Mesenchymal stem cell (in vitro differentiated cells and primary cell): ENCODE measurements around the gene SURF2.

Experiments
- DNase-seq: peaks from one replicate; pipeline ENCODE4 v3.0.0-alpha.2; 2013
- H2AFZ ChIP-seq: one replicate; pipeline ENCODE4 v1.6.1; 2013; ENCODE audit warnings: low read depth, mild to moderate bottlenecking, control low read depth, inconsistent platforms, low read length, moderate library complexity
- H2AK5ac ChIP-seq: 2 replicates; pipeline ENCODE4 v1.6.1; 2013; ENCODE audit warnings: low read length, moderate library complexity, mild to moderate bottlenecking, inconsistent platforms; ENCODE audit not compliant: severe bottlenecking
- H2BK120ac ChIP-seq: one replicate; pipeline ENCODE4 v1.6.1; 2013; ENCODE audit warnings: low read depth, mild to moderate bottlenecking, inconsistent platforms, low read length, moderate library complexity
- H2BK12ac ChIP-seq, 2 experiments: one replicate each; pipeline ENCODE4 v1.6.1; 2013; ENCODE audit warnings: inconsistent platforms in 2 of 2, low read length in 2 of 2, mild to moderate bottlenecking in 2 of 2, moderate library complexity in 2 of 2, control low read depth in 1 of 2
- H2BK15ac ChIP-seq: one replicate; pipeline ENCODE4 v1.6.1; 2013; ENCODE audit warnings: mild to moderate bottlenecking, low read depth, inconsistent platforms; ENCODE audit not compliant: poor library complexity, severe bottlenecking
- H2BK5ac ChIP-seq: 2 replicates; pipeline ENCODE4 v1.6.1; 2013; ENCODE audit warnings: low read depth, mild to moderate bottlenecking, low read length, control low read depth, inconsistent platforms; ENCODE audit not compliant: poor library complexity, severe bottlenecking
- H3K14ac ChIP-seq, 2 experiments: one replicate each; pipeline ENCODE4 v1.6.1; 2013; ENCODE audit warnings: inconsistent platforms in 2 of 2, low read length in 2 of 2, control low read depth in 1 of 2, mild to moderate bottlenecking in 1 of 2, moderate library complexity in 1 of 2
- H3K18ac ChIP-seq, 2 experiments: one replicate each; pipeline ENCODE4 v1.6.1; 2013; ENCODE audit warnings: inconsistent platforms in 2 of 2, low read length in 2 of 2, control low read depth in 1 of 2, low read depth in 1 of 2, mild to moderate bottlenecking in 1 of 2
- H3K23ac ChIP-seq, 2 experiments: one replicate each; pipeline ENCODE4 v1.6.1; 2013; ENCODE audit warnings: inconsistent platforms in 2 of 2, low read length in 2 of 2, mild to moderate bottlenecking in 2 of 2, moderate library complexity in 2 of 2, control low read depth in 1 of 2
- H3K27ac ChIP-seq: 2 replicates; pipeline ENCODE4 v1.5.1; 2013; ENCODE audit warnings: mild to moderate bottlenecking, moderate library complexity, low read length, control low read depth, inconsistent platforms; ENCODE audit not compliant: poor library complexity, severe bottlenecking
- H3K27me3 ChIP-seq, 2 experiments: 2 replicates each; pipeline versions ENCODE4 v1.6.1 to v1.7.0; 2013; ENCODE audit warnings: low read length in 2 of 2, mild to moderate bottlenecking in 2 of 2, moderate library complexity in 2 of 2, control low read depth in 1 of 2, inconsistent platforms in 1 of 2; ENCODE audit not compliant: control insufficient read depth in 1 of 2, insufficient read depth in 1 of 2
- H3K36me3 ChIP-seq, 2 experiments: 2 replicates each; pipeline versions ENCODE4 v1.6.1 to v1.7.0; 2013; ENCODE audit warnings: low read length in 2 of 2, control low read depth in 1 of 2, inconsistent platforms in 1 of 2, low read depth in 1 of 2, mild to moderate bottlenecking in 1 of 2; ENCODE audit not compliant: insufficient read depth in 2 of 2, control insufficient read depth in 1 of 2
- H3K4ac ChIP-seq, 2 experiments: one replicate each; pipeline ENCODE4 v1.6.1; 2013; ENCODE audit warnings: inconsistent platforms in 2 of 2, low read length in 2 of 2, mild to moderate bottlenecking in 2 of 2, moderate library complexity in 2 of 2, control low read depth in 1 of 2, low read depth in 1 of 2
- H3K4me1 ChIP-seq: 2 replicates; pipeline ENCODE4 v1.6.1; 2013; ENCODE audit warnings: low read depth, low read length, control low read depth; ENCODE audit not compliant: control insufficient read depth, insufficient read depth
- H3K4me2 ChIP-seq: 2 replicates; pipeline ENCODE4 v1.6.1; 2013; ENCODE audit warnings: low read length, mild to moderate bottlenecking, inconsistent platforms; ENCODE audit not compliant: poor library complexity, severe bottlenecking
- H3K4me3 ChIP-seq, 2 experiments: 2 replicates each; pipeline versions ENCODE4 v1.5.1 to v1.7.0; 2013; ENCODE audit warnings: low read length in 2 of 2, mild to moderate bottlenecking in 2 of 2, control low read depth in 1 of 2, low read depth in 1 of 2; ENCODE audit not compliant: insufficient read depth in 1 of 2
- H3K79me1 ChIP-seq: replicated peaks from 2 replicates; pipeline ENCODE4 v1.6.1; 2013; ENCODE audit warnings: mild to moderate bottlenecking, control low read depth, low read length, inconsistent platforms; ENCODE audit not compliant: poor library complexity, severe bottlenecking
- H3K9ac ChIP-seq: 2 replicates; pipeline ENCODE4 v1.7.0; 2013; ENCODE audit warnings: mild to moderate bottlenecking, low read length, moderate library complexity
- H3K9me3 ChIP-seq: 2 replicates; pipeline ENCODE4 v1.7.0; 2013; ENCODE audit warnings: mild to moderate bottlenecking, low read length; ENCODE audit not compliant: control insufficient read depth
- H4K8ac ChIP-seq: one replicate; pipeline ENCODE4 v1.6.1; 2013; ENCODE audit warnings: inconsistent platforms, mild to moderate bottlenecking, low read length, moderate library complexity
- H4K91ac ChIP-seq: one replicate; pipeline ENCODE4 v1.6.1; 2013; ENCODE audit warnings: mild to moderate bottlenecking, low read length, inconsistent platforms
- WGBS: methylation state at CpG from one replicate; pipeline ENCODE4 v1.1.7; 2013; ENCODE audit warnings: mixed read lengths; 5-methylcytosine and 5-hydroxymethylcytosine counted together

The SURF2 gene

DNA sequence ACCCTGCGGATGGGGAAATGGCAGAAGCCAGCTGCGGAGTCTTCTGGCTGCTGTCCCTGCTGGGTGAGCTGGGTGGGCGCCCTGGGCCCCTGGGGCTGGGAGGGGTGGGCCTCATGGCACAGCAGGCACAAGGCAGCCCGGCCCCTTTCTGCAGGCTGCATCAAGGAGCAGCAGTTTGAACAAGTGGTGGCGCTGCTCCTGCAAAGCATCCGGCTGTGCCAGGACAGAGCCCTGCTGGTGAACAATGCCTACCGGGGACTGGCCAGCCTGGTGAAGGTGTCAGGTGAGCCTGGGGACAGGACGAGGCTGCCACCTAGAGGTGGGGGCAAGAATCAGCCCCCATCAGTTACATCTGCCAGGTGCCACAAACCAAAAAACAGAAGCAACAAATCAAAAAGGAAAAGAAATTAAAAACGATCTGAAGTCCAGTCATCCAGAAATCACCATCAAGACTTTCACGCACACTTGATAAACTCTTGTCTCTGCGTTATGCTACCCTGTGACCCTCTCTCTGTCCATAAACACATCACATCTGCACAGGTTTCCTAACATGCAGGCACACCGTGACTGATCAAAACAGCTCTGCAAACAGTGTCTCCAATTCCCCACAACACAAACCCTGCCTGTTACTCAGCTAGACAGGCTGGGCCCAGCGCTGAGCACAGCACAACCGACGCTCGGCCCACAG lies 47.6 kb downstream of the SURF2 start:
- H3K36me3 ChIP-seq, result peaks cover 36 to 77% of the 10 kb centered on the region in 2 experiments
- H3K79me1 ChIP-seq, result peaks cover 10% of the 10 kb centered on the region

DNA sequence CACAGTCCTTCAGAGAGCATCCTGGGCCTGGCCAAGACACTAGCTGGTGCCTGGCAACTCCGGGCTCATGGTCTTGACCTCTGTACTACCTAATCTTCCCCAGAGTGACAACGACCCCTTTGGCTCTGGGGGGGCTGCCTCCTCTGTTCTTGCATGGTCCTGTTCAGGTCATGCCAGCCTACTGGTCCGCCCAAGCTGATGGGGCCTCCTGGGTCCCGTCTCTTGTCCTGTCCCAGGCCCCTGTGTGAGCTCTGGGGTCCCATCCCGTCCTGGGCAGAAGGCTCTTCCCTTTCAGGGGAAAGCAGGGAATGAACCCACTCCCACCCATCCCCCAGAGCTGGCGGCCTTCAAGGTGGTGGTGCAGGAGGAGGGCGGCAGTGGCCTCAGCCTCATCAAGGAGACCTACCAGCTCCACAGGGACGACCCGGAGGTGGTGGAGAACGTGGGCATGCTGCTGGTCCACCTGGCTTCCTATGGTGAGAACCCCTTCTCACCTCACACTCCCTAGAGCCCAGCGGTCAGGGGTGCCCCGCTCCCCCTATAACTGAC lies 48.2 kb downstream of the SURF2 start:
- DNase-seq, result no peak
- Histone ChIP-seq H2BK120ac (no peak overlapping the region), H3K14ac (no peak overlapping the region), H2BK5ac (no peak overlapping the region), H3K27ac (no peak overlapping the region), H2AFZ (no peak overlapping the region), H3K27me3 (no peaks in the 10 kb centered on the region), H3K4me1 (peaks cover 7% of the 10 kb centered on the region), H4K91ac (no peak overlapping the region), H3K4me3 (no peak overlapping the region), H2BK15ac (no peak overlapping the region), H3K79me1 (peaks cover 10% of the 10 kb centered on the region), H3K18ac (no peak overlapping the region), H2BK12ac (no peak overlapping the region), H3K4me2 (no peak overlapping the region), H4K8ac (no peak overlapping the region), H3K9ac (no peak overlapping the region), H2AK5ac (no peak overlapping the region), H3K9me3 (no peaks in the 10 kb centered on the region), H3K36me3 (peaks cover 42 to 78% of the 10 kb centered on the region in 2 experiments), H3K23ac (no peak overlapping the region), H3K4ac (no peak overlapping the region)
- 96% methylated on average over 11 of the region's 12 CpGs for WGBS

More for the DNA sequence above, 47.6 kb downstream of the SURF2 start:
- peak; percentile 7 for DNase-seq
- 87% methylated on average over 16 of the region's 16 CpGs for WGBS
- Histone ChIP-seq H2AK5ac (no peak overlapping the region), H3K4me3 (no peak overlapping the region), H3K14ac (no peak overlapping the region), H3K9me3 (no peaks in the 10 kb centered on the region), H2BK120ac (no peak overlapping the region), H3K18ac (no peak overlapping the region), H3K23ac (no peak overlapping the region), H3K4me2 (no peak overlapping the region), H3K27me3 (no peaks in the 10 kb centered on the region), H4K91ac (no peak overlapping the region), H2BK12ac (no peak overlapping the region), H3K4me1 (peaks cover 7% of the 10 kb centered on the region), H3K9ac (no peak overlapping the region), H2AFZ (no peak overlapping the region), H4K8ac (no peak overlapping the region), H2BK5ac (no peak overlapping the region), H3K27ac (no peak overlapping the region), H2BK15ac (no peak overlapping the region), H3K4ac (no peak overlapping the region)

GRCh38 chr9:133405508-133406438 lies 49.4 kb downstream of the SURF2 start:
- peaks cover 54 to 80% of the 10 kb centered on the region in 2 experiments for H3K36me3 ChIP-seq
- H4K91ac ChIP-seq, result no peak overlapping the region
- H3K27ac ChIP-seq, result no peak overlapping the region
- 77% methylated on average over 17 of the region's 19 CpGs for WGBS
- no peak overlapping the region for H2BK12ac ChIP-seq
- peaks cover 7% of the 10 kb centered on the region for H3K4me1 ChIP-seq
- H2BK120ac ChIP-seq, result no peak overlapping the region
- H3K79me1 ChIP-seq, result peaks cover 18% of the 10 kb centered on the region
- H2BK15ac ChIP-seq, result no peak overlapping the region
- H2AK5ac ChIP-seq, result no peak overlapping the region
- no peak overlapping the region for H3K4me2 ChIP-seq
- H2AFZ ChIP-seq, result no peak overlapping the region
- peak; percentile 32 for DNase-seq
- H3K14ac ChIP-seq, result no peak overlapping the region
- no peaks in the 10 kb centered on the region for H3K9me3 ChIP-seq
- no peak overlapping the region for H3K4ac ChIP-seq
- H3K18ac ChIP-seq, result peak overlapping the region in 1 of 2 experiments; percentile 13
- H3K27me3 ChIP-seq, result no peaks in the 10 kb centered on the region
- H2BK5ac ChIP-seq, result no peak overlapping the region
- peak overlapping the region; percentile 51 for H3K9ac ChIP-seq
- no peak overlapping the region for H3K4me3 ChIP-seq
- H4K8ac ChIP-seq, result no peak overlapping the region
- H3K23ac ChIP-seq, result no peak overlapping the region
